ENCODE data around the gene LBR. TPM values are rescaled to one million over a fixed set of nuclear protein-coding genes. Genes with fewer than 3 reads are reported as not detected.

LBR gene
- total and polyA plus RNA-seq, 4 donors, result 37.2 to 60.0 (median 44.2) TPM

DNA sequence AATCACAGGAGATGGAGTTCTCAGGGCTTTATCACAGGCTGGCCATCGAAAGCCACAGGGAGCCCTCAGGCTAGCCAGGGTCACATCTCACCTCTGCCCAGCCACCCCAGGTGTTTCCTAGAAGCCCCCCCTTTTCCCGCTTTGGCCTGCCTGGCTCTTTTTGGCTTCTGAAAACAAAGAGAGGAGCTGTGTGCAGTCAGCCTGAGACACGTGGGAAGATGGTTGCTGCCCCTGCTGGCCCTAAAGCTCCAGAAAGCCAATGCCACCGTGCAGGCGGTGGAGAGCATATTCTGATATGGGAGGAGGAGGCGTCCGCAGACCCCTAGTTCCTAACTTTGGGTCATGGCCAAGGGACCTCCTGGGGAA lies 18.7 kb upstream of the LBR start:
- Histone ChIP-seq H3K27me3 (ENCODE audit: control insufficient read depth, insufficient read depth, low read length) (no peaks in the 10 kb centered on the region), H3K4me3 (ENCODE audit: low read depth, low read length) (no peak overlapping the region), H3K4me1 (ENCODE audit: control insufficient read depth, insufficient read depth, low read length) (peaks cover 36% of the 10 kb centered on the region), H3K36me3 (ENCODE audit: control insufficient read depth, insufficient read depth, low read length) (no peaks in the 10 kb centered on the region), H3K9me3 (ENCODE audit: control insufficient read depth, insufficient read depth, low read length) (no peaks in the 10 kb centered on the region), H3K27ac (ENCODE audit: low read depth, low read length) (peak overlapping the region; percentile 7)
- DNase-seq (ENCODE audit: low read depth in 4 of 6, low spot score in 6 of 6), result peak in 1 of 6 donors; percentile 9
- WGBS (ENCODE audit: insufficient coverage), result 62% methylated on average over 7 of the region's 7 CpGs

- no peak overlapping the region for H3K27ac ChIP-seq (ENCODE audit: low read depth, low read length)
- 80% methylated on average over 7 of the region's 9 CpGs for WGBS (ENCODE audit: insufficient coverage)
- H3K36me3 ChIP-seq (ENCODE audit: control insufficient read depth, insufficient read depth, low read length), result no peaks in the 10 kb centered on the region
- H3K4me3 ChIP-seq (ENCODE audit: low read depth, low read length), result no peak overlapping the region
- peaks cover 36% of the 10 kb centered on the region for H3K4me1 ChIP-seq (ENCODE audit: control insufficient read depth, insufficient read depth, low read length)
- no peaks in the 10 kb centered on the region for H3K27me3 ChIP-seq (ENCODE audit: control insufficient read depth, insufficient read depth, low read length)
- no peaks in the 10 kb centered on the region for H3K9me3 ChIP-seq (ENCODE audit: control insufficient read depth, insufficient read depth, low read length)
- DNase-seq (ENCODE audit: low read depth in 4 of 6, low spot score in 6 of 6), result no peak
Observed at GRCh38 chr1:225445639-225446594, 18.1 kb upstream of the LBR start.

DNA sequence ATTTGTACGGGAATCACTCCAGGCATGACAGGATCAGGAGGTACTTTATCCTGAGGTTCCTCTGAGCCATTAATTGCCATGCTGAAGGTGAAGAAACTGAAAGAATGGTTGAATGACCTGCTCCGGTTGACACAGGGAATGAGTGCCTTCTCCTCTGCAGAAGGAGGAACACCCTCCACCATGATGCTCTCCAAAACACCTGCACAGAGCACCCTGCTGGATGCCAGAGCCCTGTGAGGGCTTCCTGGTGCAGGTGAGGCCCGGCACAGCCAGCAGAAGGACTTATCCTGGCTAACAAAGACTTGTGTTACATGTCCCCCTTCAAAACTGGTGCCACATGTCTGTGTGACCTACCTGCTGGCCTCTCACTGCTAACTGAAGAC lies 14.3 kb upstream of the LBR start:
- Histone ChIP-seq H3K4me3 (ENCODE audit: low read depth, low read length) (no peak overlapping the region), H3K27me3 (ENCODE audit: control insufficient read depth, insufficient read depth, low read length) (no peaks in the 10 kb centered on the region), H3K9me3 (ENCODE audit: control insufficient read depth, insufficient read depth, low read length) (no peaks in the 10 kb centered on the region), H3K27ac (ENCODE audit: low read depth, low read length) (no peak overlapping the region), H3K4me1 (ENCODE audit: control insufficient read depth, insufficient read depth, low read length) (peaks cover 18% of the 10 kb centered on the region), H3K36me3 (ENCODE audit: control insufficient read depth, insufficient read depth, low read length) (no peaks in the 10 kb centered on the region)
- DNase-seq (ENCODE audit: low read depth in 4 of 6, low spot score in 6 of 6), result no peak
- 83% methylated on average over 2 of the region's 3 CpGs for WGBS (ENCODE audit: insufficient coverage)

- no peak overlapping the region for H3K4me3 ChIP-seq (ENCODE audit: low read depth, low read length)
- H3K4me1 ChIP-seq (ENCODE audit: control insufficient read depth, insufficient read depth, low read length), result peaks cover 12% of the 10 kb centered on the region
- no peak for DNase-seq (ENCODE audit: low read depth in 4 of 6, low spot score in 6 of 6)
- no peaks in the 10 kb centered on the region for H3K36me3 ChIP-seq (ENCODE audit: control insufficient read depth, insufficient read depth, low read length)
- H3K9me3 ChIP-seq (ENCODE audit: control insufficient read depth, insufficient read depth, low read length), result no peaks in the 10 kb centered on the region
- no peak overlapping the region for H3K27ac ChIP-seq (ENCODE audit: low read depth, low read length)
- WGBS (ENCODE audit: insufficient coverage), result 87% methylated on average over 7 of the region's 9 CpGs
- no peaks in the 10 kb centered on the region for H3K27me3 ChIP-seq (ENCODE audit: control insufficient read depth, insufficient read depth, low read length)
Observed at GRCh38 chr1:225441314-225442122, 13.7 kb upstream of the LBR start.

DNA sequence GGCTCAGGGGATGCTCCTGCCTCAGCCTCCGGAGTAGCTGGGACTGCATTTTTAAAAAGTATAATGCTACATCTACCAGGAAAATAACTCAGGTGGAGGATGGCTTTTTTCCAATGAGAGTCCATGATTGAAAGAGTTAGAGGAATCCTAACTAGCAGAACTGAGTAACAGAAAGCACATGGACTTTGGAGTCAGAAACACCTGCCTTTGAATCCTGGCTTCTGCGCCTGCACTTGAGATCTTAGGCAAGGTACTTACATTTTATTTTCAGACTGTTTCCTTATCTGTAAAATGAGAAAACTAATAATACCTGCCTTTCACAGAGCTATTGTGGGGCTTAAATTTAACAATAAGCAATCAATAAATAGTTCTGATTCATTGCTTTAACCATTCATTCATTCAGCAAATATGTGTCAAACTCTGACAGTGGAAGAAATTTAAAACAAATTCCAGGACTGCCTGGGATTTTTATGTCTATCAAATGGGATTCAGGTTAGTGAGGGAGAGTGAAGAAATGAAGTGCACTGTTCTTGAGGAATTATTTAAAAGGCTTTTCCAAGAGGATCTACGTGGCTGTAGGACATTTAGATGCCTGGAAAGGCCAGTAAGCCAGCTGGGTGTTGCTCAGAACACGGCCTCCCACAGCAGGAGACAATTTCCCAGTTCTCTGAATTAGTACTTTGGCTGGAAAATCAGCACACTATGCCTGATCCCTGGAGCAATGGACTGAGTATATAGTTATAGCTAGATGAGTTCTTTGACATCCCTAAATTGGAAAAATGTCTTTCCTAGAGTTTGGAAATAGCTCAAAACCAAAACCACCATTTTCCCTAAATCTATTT lies 12.8 kb upstream of the LBR start:
- no peak overlapping the region for H3K27ac ChIP-seq (ENCODE audit: low read depth, low read length)
- H3K4me1 ChIP-seq (ENCODE audit: control insufficient read depth, insufficient read depth, low read length), result peaks cover 6% of the 10 kb centered on the region
- no peak overlapping the region for H3K4me3 ChIP-seq (ENCODE audit: low read depth, low read length)
- H3K27me3 ChIP-seq (ENCODE audit: control insufficient read depth, insufficient read depth, low read length), result no peaks in the 10 kb centered on the region
- H3K36me3 ChIP-seq (ENCODE audit: control insufficient read depth, insufficient read depth, low read length), result no peaks in the 10 kb centered on the region
- no peaks in the 10 kb centered on the region for H3K9me3 ChIP-seq (ENCODE audit: control insufficient read depth, insufficient read depth, low read length)
- DNase-seq (ENCODE audit: low read depth in 4 of 6, low spot score in 6 of 6), result no peak
- WGBS (ENCODE audit: insufficient coverage), result 71% methylated on average over 2 of the region's 4 CpGs

DNA sequence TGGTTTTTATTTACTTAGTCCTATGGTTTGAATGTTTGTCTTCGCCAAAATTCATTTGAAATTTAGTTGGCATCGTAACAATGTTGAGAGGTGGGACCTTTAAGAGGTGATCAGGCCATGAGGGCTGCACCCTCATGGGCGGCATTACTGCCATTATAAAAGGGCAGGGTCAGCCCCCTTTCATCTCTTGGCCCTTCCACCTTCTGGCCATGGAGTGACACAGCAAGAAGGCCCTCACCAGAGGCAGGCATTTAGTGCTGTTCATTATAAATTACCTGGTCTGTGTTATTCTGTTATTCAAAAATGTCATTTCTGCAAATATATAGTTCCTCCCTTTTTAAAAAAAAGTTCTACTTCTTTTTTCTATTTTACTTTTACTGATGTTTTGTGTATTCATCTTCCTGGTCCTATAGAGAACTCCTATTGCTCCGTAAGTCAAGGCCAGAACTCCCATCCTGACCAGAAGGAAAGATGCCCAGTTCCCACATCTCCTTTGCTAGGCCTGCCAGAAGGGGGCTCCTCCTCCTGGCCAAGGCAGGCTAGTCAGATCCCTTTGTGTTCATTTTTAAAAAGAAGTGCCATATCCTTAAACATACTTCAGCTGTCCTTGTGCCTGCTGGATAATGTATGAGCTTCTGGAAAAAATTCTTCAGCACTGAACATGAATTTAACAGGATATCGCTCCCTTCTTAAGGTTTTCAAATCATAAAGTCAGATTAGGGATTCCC lies 10.0 kb upstream of the LBR start:
- WGBS (ENCODE audit: insufficient coverage), result 80% methylated on average over 1 of the region's 5 CpGs
- Histone ChIP-seq H3K4me3 (ENCODE audit: low read depth, low read length) (no peak overlapping the region), H3K27me3 (ENCODE audit: control insufficient read depth, insufficient read depth, low read length) (no peaks in the 10 kb centered on the region), H3K4me1 (ENCODE audit: control insufficient read depth, insufficient read depth, low read length) (peaks cover 1% of the 10 kb centered on the region), H3K27ac (ENCODE audit: low read depth, low read length) (no peak overlapping the region), H3K36me3 (ENCODE audit: control insufficient read depth, insufficient read depth, low read length) (no peaks in the 10 kb centered on the region), H3K9me3 (ENCODE audit: control insufficient read depth, insufficient read depth, low read length) (no peaks in the 10 kb centered on the region)
- DNase-seq (ENCODE audit: low read depth in 4 of 6, low spot score in 6 of 6), result peak in 1 of 6 donors; percentile 28

GRCh38 chr1:225435957-225436392 lies 8.1 kb upstream of the LBR start:
- Histone ChIP-seq H3K27me3 (ENCODE audit: control insufficient read depth, insufficient read depth, low read length) (no peaks in the 10 kb centered on the region), H3K36me3 (ENCODE audit: control insufficient read depth, insufficient read depth, low read length) (peaks cover 3% of the 10 kb centered on the region), H3K27ac (ENCODE audit: low read depth, low read length) (no peak overlapping the region), H3K9me3 (ENCODE audit: control insufficient read depth, insufficient read depth, low read length) (no peaks in the 10 kb centered on the region), H3K4me3 (ENCODE audit: low read depth, low read length) (no peak overlapping the region), H3K4me1 (ENCODE audit: control insufficient read depth, insufficient read depth, low read length) (no peaks in the 10 kb centered on the region)
- no peak for DNase-seq (ENCODE audit: low read depth in 4 of 6, low spot score in 6 of 6)
- 80% methylated on average over 5 of the region's 6 CpGs for WGBS (ENCODE audit: insufficient coverage)

DNA sequence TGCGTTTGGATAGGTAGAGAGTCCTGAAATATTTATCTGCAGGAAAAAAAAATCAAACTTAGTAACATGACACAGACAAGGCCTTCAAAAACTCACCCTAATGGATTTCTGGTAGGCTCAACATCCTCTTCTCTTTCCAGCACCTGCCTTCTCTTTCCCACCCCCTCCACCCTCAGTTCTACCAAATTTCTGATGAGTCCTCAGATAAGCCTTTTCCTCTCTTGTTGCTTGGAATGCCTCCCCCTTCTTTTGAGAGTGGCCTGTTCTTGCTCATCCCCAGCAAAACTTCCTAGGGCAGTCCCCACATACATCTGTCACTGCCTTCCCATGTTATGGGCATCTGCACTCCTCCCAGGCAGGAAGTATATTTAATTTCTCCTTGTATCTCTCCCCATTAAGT lies 7.6 kb upstream of the LBR start:
- no peak overlapping the region for H3K27ac ChIP-seq (ENCODE audit: low read depth, low read length)
- no CpG with 5 or more reads among the region's 1 CpG for WGBS (ENCODE audit: insufficient coverage)
- no peaks in the 10 kb centered on the region for H3K9me3 ChIP-seq (ENCODE audit: control insufficient read depth, insufficient read depth, low read length)
- no peak for DNase-seq (ENCODE audit: low read depth in 4 of 6, low spot score in 6 of 6)
- peaks cover 3% of the 10 kb centered on the region for H3K36me3 ChIP-seq (ENCODE audit: control insufficient read depth, insufficient read depth, low read length)
- H3K27me3 ChIP-seq (ENCODE audit: control insufficient read depth, insufficient read depth, low read length), result no peaks in the 10 kb centered on the region
- no peak overlapping the region for H3K4me3 ChIP-seq (ENCODE audit: low read depth, low read length)
- H3K4me1 ChIP-seq (ENCODE audit: control insufficient read depth, insufficient read depth, low read length), result no peaks in the 10 kb centered on the region

DNA sequence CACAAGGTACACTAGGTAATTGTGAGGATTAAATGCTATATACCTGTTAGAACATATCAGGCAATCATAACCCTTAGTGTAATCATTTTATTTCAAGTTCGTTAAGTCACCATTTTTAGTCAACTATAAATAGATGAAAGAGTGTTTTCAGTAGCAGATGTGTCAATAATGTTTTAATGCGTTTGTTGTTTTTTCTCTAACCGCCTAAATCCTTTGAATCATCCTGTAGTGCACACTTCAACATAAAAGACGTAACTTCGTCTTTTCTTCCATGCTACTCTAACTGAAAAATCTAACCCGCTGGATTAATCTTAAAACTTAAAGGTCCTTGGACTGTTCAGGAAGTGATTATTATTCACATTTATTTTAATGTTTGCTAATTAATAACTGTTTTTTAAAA lies 7.2 kb upstream of the LBR start:
- no peak for DNase-seq (ENCODE audit: low read depth in 4 of 6, low spot score in 6 of 6)
- H3K4me1 ChIP-seq (ENCODE audit: control insufficient read depth, insufficient read depth, low read length), result no peaks in the 10 kb centered on the region
- no peak overlapping the region for H3K27ac ChIP-seq (ENCODE audit: low read depth, low read length)
- no peak overlapping the region for H3K4me3 ChIP-seq (ENCODE audit: low read depth, low read length)
- WGBS (ENCODE audit: insufficient coverage), result no CpG with 5 or more reads among the region's 6 CpGs
- no peaks in the 10 kb centered on the region for H3K27me3 ChIP-seq (ENCODE audit: control insufficient read depth, insufficient read depth, low read length)
- peaks cover 3% of the 10 kb centered on the region for H3K36me3 ChIP-seq (ENCODE audit: control insufficient read depth, insufficient read depth, low read length)
- no peaks in the 10 kb centered on the region for H3K9me3 ChIP-seq (ENCODE audit: control insufficient read depth, insufficient read depth, low read length)

Data from spinal cord (tissue), 10 donors.